Stimulated activated CD8-positive, alpha-beta memory T cell treated with anti-CD3 and anti-CD28 coated beads, Interleukin-7, amount 100 ng/mL, for 24 hours (primary cell): Measurements from ENCODE around the gene NUP93.
A peak's percentile ranks its signal among the peaks of the same experiment; 100 is the strongest.

Experiments used
- DNase-seq: peaks from one replicate; pipeline ENCODE4 v3.0.0-alpha.2; 2020; ENCODE audit warnings: low read depth

NUP93 gene

DNA sequence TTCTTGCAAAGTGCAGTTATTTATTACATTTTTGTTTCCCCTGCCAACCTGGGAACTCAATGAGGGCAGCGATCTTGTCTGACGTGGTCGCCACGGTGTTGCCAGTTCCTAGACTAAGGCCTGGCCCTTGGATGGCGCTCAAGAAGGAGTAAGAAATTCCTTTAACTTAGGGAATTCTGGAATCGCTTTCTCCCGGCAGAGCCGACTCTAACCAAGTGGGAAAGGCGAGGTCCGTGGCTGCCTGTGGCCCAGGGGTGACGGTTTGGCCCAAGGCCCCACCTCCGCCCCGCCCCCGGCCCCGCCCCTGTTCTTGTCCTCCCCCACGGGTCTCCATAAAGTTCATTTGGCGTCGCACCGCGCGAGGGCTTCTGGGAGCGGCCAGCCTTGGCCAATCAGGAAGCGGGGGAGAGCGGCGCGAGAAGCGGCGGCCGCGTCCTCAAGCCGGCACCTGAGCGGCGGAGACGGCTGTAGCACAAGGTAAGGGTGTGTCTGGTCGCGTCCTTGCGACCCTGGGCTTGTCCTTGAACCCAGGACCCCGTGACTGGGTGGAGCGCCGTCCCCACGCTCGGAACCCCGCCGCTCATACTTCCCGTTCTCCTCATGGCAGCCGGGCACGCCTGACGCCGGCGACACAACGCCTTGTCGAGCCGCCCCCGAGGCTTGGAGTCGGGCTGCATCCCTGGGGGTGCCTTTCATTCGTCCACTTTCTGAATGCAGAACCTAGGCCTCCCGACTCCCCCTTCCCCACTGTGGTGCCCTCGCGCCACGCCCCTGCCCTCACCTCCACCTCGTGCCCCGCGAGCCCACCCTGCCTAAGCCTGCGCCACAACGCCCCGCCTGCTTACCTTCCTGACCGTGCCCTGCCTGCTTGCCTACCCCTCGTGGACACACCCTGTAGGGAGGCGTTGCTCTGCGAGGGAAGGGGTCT is at the start of gene NUP93:
Gene NUP93, plus strand, starts transcription at position 395 of the 928 bp plus-strand sequence. CDS start 18,119 bp downstream, outside the sequence.
- DNase-seq, result peak; percentile 86

DNA sequence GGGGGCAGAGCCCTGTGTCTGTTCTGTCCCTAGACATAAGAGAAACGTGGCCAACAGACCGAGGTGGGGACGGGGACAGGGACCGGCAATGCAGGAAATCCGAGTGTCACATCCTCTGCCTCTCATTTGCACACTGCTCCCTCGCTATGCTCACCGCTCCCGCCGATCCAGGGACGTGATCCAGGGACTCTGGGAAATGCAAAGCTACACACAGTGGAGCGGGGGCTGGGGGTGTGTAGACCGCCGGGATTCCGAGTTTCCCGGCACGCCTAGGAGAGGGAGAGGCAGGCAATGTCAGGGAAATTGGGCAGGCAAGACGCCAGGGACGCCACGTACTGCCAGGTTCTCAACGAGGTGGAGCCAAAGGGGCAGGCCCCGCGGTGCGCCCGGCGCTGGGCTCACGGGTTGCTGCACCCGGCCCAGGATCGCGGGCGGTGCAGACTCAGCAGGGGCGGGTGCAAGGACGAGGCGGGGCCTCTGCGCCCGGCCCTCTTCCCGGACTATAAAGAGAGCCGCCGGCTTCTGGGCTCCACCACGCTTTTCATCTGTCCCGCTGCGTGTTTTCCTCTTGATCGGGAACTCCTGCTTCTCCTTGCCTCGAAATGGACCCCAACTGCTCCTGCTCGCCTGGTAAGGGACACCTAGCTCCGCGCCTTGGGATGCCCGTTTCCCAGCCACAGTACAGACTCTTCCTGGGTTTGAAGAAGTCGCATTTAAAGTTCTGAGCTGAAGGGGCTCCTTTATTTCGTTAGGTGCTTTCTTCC is 47.8 kb upstream of the NUP93 start, which contains the start of gene MT1X:
Gene MT1X, plus strand, starts transcription at position 532 of the 764 bp plus-strand sequence. Its CDS starts 71 bp downstream, at position 603.
- peak; percentile 79 for DNase-seq

DNA sequence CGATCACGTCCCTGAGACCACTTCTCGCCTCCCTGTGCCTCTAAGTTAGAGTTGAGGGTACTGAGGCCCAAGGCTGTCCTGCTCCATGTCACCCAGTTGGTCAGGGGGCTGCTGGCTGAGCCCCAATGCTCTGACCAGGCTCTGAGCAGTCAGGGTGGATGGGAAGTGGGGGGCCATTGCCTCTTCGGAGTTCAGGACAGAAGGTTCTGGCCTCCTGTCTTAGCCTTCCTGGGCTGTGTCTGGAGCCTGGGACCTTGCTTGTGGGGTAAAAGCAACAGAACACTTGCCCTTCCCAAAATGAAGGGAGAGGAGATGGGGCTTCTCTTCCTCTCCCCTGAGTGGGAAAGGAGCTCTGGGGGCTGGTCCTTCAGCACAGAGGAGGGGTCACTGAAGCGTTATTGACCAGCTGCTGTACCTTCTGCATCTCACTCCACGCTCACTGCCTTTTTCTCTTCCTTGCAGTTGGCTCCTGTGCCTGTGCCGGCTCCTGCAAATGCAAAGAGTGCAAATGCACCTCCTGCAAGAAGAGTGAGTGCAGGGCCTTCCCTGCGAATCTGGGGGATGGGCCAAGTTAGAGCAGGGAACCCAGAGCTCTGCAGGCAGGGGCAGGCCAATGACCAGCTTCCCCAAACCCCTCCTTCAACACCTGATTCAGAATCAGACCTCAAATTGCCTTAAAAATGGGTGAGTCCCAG is 47.1 kb upstream of the NUP93 start:
- DNase-seq, result no peak

DNA sequence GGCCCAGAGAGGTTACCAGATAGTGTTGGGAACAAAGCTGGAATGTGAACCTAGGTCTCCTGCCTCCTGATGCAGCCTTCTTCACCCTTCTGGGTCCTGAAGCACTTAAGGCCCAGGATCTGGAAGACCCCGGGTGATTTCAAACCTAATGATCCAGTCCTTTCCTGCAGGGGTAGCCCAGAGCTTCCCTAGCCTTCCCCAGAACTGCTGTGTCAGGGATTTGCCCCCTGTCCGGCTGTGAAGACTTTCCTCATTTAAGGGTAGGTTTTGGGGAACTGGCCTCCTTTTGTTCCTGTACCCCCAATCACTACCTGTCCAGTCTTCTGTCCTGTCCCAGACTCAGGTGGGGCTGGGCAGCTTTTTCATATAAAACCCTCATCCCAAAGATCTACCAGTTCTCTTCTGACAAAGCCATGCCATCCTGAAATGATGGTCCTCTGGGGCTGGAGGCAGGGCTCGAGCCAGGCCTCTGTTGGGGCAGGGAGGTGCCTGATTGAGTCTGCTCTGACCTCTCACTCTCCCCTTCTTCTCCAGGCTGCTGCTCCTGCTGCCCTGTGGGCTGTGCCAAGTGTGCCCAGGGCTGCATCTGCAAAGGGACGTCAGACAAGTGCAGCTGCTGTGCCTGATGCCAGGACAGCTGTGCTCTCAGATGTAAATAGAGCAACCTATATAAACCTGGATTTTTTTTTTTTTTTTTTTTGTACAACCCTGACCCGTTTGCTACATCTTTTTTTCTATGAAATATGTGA is 46.3 kb upstream of the NUP93 start:
- DNase-seq, result no peak

DNA sequence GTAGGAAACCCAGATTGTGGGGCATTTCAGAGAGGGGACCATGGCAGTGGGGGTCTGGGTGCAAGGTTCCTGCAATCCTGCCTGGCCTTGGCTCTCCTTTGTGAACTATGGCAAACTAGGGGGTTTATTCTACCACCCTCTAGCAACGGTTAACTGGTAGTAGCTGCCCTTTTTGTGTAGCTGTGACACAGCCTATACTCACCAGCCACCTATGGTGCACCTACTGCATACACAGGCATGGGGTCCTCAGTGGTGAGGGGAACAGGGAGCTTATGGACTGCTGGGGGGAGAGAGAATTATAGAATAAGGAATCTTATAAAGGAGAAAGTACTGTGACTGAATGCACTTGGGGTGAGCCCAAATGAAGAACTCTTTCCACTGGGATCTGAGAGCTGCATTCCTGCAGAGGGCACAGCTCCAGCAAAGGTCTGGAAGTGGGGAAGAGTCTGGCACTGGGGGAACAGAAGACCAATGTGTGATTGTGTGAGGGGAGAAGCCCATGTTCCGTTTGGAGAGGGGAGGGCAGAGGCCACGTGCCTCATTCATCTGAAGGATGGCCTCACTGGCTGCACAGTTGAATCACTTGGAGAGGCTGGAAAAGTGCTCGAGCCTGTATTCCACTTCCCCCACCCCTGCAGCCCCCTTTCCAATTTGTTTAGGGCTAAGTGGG is 45.5 kb upstream of the NUP93 start:
- no peak for DNase-seq

DNA sequence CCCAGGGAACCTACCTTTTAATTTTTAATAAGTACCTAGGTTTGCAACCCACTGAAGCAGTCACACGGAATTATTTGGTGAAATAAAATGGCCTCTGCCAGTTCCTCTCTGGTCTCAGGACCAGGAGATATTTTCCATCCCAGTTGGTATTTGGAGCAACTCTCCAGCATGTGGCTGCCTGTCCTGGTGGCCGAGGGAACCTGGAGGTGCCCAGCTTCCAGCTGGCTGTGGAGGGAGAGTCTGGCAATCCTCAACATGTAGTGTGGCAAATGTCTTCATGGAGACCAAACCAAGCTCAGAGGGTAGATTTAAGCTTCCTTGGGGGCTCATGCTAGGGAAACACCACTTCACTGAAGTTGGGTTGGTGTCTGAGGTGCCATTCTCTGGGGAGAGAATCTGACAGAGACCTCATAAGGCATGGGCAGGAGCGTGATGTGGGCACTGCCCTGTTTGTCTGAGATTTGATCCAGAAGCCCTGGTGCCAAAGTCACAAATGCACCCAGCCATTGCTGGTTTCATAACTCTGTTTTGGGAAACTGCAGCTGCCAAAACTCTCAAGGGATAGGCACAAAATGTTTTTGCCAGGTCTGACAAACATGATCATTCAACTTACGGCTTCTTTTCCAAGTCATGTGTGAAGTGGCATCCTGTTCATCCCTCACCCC is 44.9 kb upstream of the NUP93 start:
- no peak for DNase-seq

DNA sequence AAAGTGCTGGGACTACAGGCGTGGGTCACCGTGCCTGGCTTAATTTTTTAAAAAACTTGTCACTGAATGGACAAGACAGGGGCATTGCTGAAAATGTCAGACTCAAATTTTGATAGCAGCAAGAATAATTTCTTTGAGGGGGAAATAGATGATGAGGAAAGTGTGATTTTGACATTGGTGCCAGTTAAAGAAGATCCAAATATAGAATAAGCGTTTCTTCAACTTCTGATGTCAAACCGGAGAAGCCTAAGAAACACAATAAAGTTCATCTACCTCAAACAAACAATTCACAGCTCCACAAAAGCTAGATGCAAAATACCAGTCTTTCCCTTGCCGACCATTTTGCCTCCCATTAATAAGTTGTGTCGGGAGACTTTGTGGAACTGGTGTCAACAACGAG is 43.2 kb upstream of the NUP93 start:
- no peak for DNase-seq

DNA sequence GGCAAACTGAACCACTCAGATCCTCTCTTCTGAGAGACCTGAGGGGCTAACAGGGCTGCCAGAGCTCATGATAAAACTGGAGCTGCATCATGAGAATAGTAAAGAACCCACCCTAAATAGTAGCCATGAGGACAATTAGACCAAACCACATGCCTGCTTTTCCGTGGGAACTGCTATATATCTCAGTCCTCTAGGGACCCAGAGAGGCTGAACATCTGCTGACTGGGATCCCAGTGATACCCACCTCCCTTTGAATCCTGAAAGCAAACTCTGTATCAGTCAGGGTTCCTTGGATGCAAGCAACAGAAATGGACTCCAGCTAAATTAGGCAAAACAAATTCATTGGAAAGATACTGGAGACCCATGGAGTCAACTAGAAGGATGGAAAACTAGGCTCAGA is 41.2 kb upstream of the NUP93 start:
- no peak for DNase-seq

DNA sequence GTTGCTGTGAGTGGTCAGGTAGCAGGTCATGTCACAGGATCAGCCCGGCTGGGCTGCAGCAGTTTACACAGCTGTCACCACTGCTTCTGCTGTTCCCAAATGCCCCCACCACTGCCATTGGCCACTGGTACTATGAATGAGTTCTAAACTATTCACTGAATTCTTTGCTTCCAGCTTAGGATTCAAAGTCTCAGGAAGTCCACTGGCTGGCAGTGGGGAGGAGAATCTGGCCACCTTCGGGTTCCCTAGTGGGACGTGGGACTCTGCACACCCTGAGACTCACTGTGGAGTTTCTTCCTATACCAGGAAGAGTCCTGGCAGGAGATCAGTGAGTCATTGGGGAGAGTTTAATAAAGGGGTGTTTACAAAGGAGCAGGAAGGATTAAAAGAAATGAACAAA is 40.8 kb upstream of the NUP93 start:
- no peak for DNase-seq

DNA sequence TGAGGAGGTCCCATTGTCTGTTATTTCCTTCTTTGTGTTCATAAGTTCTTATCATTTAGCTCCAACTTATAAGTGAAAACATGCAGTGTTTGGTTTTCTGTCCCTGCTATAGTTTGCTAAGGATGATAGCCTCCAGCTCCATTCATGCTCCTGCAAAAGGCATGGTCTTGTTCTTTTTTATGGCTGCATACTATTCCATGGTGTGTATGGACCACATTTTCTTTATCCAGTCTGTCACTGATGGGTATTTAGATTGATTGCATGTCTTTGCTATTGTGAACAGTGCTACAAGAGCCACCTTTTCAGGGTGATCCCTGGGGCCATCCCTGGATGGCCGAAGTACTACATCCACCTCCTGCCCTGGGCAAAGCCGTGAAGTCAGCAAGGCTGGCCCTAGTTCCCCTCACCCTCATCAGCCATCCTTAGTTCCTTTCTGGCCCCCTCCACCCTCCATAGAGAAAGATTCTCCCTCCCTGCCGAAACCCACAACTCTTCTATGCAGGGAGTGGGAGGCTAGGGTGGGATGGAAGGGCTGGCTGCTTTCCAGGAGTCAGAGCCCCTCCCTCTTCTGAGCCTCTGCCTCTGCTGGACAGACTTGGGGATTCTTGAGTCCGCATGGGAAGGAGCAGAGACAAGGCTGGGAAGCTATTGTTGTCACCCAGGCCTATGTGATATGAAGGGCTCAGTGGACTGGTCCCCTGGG is 39.4 kb upstream of the NUP93 start:
- no peak for DNase-seq

DNA sequence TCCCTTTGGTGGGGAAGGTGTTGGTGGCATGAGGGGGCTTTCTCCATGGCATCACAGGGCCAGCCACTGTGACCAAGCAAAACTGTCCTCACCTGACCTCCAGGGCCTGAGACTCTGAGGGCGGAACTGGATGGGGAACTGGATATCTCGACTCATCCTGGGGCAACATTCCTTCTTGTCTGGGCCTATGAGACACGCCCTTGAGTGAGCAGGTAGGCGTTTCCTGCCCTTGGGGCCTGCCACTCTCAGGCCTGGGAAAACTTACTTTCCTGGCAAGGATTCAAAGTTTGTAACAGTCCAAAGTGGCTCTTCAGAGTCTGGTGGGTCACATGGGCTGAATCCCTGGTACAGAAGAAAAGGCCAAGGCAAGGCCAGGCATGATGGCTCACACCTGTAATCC is 38.0 kb upstream of the NUP93 start:
- DNase-seq, result no peak

DNA sequence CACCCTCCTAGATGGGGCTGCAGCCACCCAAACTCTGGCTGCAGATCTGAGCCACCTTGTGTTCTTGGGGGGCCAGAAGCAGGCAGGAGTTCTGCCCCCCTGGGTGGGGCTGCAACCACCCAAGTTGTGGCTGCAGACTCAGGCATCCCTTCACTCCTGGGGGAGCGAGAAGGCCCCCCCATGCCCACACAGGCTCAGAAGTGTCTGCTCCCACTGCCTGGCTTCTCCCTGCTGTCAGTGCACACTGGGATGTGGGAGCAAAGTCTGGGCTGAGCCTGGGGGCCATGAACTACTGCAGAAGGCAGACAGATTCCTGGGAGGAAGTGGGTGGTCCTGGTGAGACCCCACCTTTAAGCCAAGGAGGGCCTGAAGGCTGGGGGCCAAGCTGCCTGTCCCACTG is 34.7 kb upstream of the NUP93 start:
- no peak for DNase-seq

DNA sequence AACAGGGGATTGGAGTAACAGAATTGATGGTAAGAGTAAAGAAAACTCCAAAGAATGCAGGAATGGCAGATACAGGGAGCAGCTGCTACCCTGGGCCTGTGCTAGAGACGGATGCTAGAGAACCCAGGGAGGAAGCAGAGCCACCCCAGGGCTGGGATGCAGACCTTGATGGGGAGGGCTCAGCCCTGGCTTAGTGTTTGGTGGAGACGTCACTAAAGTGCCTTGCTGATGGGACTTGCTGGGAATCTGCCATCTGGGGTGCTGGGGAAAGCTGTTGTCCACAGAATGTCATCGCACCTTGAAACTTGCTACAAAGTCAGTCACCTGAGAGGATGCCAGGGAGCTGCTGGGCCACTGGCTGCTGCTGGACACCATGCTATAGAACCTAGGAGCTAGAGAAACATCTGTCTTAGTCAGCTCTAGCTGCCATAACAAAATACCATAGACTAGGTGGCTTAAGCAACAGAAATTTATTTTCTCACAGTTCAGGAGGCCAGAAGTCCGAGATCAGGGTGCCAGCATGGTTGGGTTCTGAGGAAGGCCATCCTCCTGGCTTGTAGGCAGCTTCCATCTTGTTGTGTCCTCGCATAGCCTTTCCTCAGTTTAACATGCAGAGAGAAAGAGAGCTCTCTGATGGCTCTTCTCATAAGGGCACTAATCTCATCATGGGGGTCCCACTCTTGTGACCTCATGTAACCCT is 32.3 kb upstream of the NUP93 start:
- DNase-seq, result no peak

DNA sequence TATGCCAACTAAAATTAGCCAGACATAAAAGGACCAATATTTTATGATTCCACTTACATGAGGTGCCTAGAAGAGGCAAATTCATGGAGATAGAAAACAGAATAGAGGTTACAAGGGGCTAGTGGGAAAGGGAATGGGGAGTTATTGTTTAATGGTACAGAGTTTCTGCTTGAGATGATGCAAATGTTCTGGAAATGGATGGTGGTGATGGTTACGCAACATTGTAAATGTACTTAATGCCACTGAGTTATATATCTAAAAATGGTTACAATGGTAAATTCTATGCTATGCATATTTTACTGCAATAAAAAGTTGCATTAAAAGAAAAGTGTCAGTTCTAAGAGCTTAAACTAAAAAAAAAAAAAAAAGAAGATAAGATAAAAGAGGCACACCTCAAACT is 29.7 kb upstream of the NUP93 start:
- no peak for DNase-seq

DNA sequence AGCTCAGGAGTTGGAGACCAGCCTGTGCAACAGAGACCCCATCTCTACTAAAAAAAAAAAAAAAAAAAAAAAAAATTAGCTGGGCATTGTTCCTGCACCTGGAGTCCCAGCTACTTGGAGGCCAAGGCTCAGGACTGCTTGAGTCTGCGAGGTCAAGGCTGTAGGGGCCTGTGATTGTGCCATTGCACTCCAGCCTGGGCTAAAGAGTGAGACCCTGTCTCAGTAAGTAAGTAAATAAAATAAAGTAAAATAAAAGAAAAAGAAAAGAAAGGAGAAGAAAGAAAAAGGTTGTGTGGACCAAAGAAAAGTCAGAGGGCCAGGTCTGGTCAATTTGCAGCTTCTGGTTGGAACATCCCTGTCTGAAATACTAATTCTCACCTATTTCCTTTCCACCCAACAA is 29.3 kb upstream of the NUP93 start:
- no peak for DNase-seq

DNA sequence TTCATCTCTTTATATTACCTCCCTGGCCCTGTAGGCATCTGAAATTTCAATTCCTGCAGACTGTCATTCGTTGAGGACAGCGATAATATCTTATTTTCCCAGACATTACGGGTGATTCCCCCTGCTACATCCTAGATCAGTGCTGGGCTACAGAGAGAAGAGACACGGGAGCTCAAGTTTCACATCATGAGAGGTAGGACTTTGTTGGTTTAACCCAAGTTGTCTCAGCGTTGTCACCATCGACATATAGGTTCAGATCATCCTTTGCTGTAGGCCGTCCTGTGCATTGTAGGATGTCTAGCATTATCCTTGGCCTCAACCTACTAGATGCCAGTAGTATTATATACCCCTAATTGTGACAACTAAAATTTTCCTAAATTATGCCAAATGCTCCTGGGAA is 28.4 kb upstream of the NUP93 start:
- DNase-seq, result no peak

DNA sequence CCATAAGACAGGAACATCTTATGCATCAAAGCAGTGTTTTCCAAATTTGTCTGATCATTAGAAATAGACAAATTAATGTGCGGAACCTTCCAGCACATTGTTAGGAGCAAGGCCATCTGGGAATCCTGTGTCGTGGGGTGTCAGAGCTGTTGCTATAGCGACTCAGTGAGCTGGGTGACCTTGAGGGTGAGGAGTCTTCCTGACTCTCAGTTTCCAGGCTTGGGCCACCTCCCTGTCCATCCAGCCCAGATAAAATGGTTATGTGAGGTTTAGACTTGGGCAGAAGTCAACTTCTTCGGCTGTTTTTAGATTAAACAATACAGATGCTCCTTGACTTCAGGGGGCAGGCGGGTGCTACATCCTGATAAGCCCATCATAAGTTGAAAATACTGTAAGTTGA is 27.1 kb upstream of the NUP93 start:
- no peak for DNase-seq

DNA sequence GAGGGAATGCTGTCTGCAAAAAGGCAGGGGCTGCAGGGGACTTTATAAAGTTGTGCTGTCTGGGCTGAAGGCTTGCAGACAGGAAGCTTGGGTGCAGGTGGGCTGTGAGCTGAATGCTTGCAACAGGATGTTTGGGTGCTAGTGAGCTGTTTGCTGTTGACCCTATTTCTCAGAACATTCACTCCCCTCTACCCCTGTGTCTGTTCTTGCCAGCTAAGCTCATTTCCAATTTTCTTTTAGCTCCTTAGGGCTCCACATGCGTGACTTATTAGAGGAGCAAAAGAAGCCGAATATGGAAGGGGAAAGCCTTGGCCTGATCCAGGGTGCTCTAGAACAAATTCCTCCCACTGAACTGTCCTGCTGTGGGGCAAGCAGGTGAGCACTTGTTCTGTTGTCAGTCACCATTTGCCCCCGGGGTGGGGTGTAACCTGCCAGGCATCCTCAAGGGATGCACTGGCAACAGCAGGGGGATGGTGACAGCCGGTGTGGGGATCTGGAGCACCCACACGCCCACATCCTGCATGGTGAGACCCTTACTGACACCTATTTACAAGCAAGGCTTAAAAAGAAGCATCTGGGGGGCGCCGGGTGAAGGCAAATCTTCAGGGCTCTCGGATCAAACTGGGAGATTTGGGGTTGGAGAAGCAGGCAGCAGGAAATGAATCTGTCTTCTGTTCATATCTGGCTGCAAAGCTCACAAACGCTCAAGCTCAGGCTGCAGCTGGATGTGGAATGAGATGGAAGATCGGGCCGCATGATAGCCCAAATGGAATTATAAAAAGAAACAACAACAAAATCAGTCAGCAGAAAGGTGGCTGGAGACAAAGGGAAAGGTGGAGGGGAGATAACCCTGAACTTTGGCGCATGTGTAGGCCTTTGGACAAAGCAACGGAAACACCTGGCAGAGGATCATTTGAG is 21.1 kb upstream of the NUP93 start:
- no peak for DNase-seq
